IPS-15b (cell line): ENCODE measurements around the gene POC1B.

Experiments used
- H3K27me3 ChIP-seq: one replicate; pipeline ENCODE4 v1.6.1; 2013; ENCODE audit warnings: low read length; ENCODE audit not compliant: control insufficient read depth, insufficient read depth
- H3K36me3 ChIP-seq: one replicate; pipeline ENCODE4 v1.6.1; 2013; ENCODE audit warnings: low read length; ENCODE audit not compliant: control insufficient read depth, insufficient read depth
- H3K4me1 ChIP-seq: one replicate; pipeline ENCODE4 v1.6.1; 2013; ENCODE audit warnings: mild to moderate bottlenecking, low read length; ENCODE audit not compliant: control insufficient read depth, insufficient read depth
- H3K4me3 ChIP-seq: one replicate; pipeline ENCODE4 v1.5.1; 2013; ENCODE audit warnings: low read depth, low read length
- H3K9ac ChIP-seq: one replicate; pipeline ENCODE4 v1.6.1; 2013; ENCODE audit warnings: low read depth, mild to moderate bottlenecking, low read length
- H3K9me3 ChIP-seq: one replicate; pipeline ENCODE4 v1.6.1; 2013; ENCODE audit warnings: mild to moderate bottlenecking, low read length; ENCODE audit not compliant: control insufficient read depth, insufficient read depth

POC1B gene

GRCh38 chr12:89401433-89402058 lies 124.3 kb downstream of the POC1B start:
- Histone ChIP-seq H3K4me1 (no peaks in the 10 kb centered on the region), H3K27me3 (no peaks in the 10 kb centered on the region), H3K9ac (no peak overlapping the region), H3K9me3 (no peaks in the 10 kb centered on the region), H3K4me3 (no peak overlapping the region), H3K36me3 (no peaks in the 10 kb centered on the region)

DNA sequence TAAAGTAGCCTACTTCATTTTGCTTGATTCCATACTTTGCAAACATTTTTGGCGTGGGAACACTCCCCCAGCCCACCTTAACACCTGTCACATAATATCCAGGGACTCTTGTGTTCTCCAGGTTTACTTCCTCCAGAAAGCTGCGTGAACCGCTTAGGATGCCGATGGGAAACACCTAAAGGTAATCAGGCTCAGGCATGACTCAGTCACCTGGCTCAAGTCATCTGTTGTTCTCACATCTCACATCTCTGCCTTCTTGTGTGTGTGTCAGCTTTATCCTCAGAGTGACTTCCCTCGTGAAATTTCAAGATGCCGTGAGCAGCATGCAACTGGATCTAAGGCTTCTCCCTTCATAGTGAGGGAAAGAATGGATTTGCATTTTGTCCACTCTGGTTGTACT lies 125.4 kb downstream of the POC1B start:
- Histone ChIP-seq H3K4me3 (no peak overlapping the region), H3K9me3 (no peaks in the 10 kb centered on the region), H3K27me3 (no peaks in the 10 kb centered on the region), H3K9ac (no peak overlapping the region), H3K36me3 (no peaks in the 10 kb centered on the region), H3K4me1 (no peaks in the 10 kb centered on the region)

DNA sequence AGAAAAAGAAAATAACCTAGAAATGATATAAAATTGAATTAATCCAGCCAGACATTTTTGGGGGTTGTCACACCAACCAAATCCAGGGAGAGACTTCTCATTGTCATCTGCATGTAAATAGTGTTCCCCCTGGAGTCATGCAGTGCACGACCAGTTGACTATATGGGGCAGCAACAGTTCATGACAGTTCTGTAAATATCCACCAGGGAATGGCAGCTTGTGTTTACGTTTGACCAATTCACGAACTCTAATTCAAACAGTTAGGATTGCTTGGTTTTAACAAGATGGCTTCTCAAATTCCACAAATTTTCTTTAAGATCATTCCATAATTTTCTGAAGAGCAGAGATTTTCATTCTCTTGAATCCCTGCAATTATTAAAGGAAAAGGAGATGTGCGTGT lies 130.1 kb downstream of the POC1B start:
- H3K27me3 ChIP-seq, result no peaks in the 10 kb centered on the region
- H3K9ac ChIP-seq, result no peak overlapping the region
- H3K4me3 ChIP-seq, result no peak overlapping the region
- H3K36me3 ChIP-seq, result no peaks in the 10 kb centered on the region
- no peaks in the 10 kb centered on the region for H3K9me3 ChIP-seq
- H3K4me1 ChIP-seq, result no peaks in the 10 kb centered on the region

DNA sequence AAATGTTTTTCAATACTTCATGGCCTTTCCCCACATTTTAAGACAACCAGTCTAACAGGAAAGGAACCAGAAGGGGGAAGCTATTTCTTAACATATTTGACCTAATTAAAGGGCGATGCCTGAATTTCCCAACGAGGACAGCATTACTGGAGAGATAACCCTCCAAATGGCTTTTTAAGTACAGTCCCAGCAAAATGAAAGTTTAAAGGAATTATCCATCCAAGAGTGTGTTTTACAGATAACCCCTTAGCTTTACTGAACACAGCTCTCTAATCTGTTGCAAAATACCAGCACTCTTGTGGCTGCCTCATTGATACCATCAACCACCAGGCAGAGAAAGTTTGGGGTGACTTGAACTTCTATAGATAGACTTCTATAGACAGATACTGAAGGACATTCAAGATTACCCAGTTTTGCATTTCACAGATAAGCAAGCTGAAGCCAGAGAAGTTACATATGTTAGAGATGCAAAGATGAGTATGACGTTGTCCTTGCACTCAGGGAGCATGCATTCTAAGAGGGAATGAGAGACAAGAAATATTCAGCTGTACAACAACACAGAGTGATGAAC lies 132.2 kb downstream of the POC1B start:
- H3K27me3 ChIP-seq, result no peaks in the 10 kb centered on the region
- H3K4me1 ChIP-seq, result no peaks in the 10 kb centered on the region
- H3K9ac ChIP-seq, result no peak overlapping the region
- H3K9me3 ChIP-seq, result no peaks in the 10 kb centered on the region
- no peak overlapping the region for H3K4me3 ChIP-seq
- H3K36me3 ChIP-seq, result no peaks in the 10 kb centered on the region

- Histone ChIP-seq H3K4me1 (no peaks in the 10 kb centered on the region), H3K9me3 (no peaks in the 10 kb centered on the region), H3K4me3 (no peak overlapping the region), H3K9ac (no peak overlapping the region), H3K27me3 (no peaks in the 10 kb centered on the region), H3K36me3 (no peaks in the 10 kb centered on the region)
Measured at GRCh38 chr12:89392391-89392790, 133.5 kb downstream of the POC1B start.

DNA sequence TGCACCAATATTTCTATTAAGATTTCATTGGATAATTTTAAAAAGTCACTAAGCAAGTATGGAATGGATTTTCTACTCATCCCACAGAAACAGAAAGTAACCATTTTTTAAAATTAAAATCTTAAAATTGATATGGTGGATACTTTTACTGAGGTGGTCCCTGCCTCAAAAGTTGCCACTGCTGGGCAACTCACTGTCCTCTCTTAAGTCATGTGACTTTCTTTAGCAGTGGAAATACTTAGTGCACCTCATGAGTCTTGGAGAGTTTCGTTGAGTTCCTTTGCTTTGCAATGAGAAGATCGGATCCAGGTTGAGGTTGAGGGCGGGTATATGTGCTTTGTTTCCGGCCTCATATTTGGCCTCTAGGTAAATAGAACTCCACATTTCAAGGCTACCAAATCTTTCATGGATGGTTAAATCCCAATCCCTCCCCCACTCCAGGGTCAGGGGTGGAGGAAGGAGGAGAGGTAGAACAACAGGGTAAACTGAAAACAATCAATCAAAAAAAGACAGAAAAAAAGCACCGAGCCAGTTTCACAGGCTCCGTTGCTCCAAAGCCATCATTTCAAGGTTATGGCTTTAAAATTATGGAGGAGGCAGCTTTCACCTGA lies 134.0 kb downstream of the POC1B start:
- no peaks in the 10 kb centered on the region for H3K36me3 ChIP-seq
- H3K4me1 ChIP-seq, result no peaks in the 10 kb centered on the region

DNA sequence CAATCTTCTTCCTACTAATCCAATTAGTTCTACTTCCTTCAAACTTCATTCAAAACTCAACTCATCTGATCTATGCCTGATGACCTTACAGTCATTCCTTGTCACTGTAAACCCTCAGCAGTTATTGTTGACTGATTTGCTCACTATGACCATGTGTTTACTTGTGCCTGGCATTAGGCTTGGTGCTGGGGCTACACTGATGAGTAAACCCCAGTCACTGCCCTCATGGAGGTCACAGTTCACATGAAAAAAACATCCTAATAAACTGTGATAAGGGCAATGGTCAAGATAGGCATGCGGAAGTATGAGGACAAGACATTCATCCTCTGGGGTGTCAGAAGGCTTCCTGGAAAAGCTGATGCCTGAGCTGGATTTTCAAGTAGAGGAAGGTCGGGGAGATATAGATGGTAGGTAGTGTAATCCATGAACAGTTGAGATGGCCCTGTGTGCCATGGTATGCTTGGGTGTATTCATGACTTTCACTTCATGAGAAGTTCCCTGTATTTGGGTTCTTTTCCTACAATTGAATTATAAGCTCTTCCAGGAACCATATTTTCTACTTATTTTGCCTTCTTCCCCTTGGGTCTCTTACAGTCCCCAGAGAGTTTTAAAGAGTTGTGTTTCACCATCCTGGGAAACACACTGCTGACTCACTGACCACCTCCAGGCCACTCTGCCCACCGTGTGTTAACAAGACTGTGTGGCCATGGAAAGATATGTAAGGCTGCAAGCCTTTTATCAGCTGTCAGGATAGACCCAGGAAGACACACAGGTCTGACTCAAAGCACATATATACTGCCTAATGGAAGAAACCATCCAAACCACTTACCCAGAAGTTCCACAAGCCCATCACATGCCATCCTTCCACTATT lies 134.8 kb downstream of the POC1B start:
- Histone ChIP-seq H3K9ac (no peak overlapping the region), H3K4me3 (no peak overlapping the region), H3K36me3 (no peaks in the 10 kb centered on the region), H3K4me1 (peaks cover 3% of the 10 kb centered on the region), H3K9me3 (no peaks in the 10 kb centered on the region), H3K27me3 (no peaks in the 10 kb centered on the region)

More for the DNA sequence above, 134.0 kb downstream of the POC1B start:
- no peak overlapping the region for H3K4me3 ChIP-seq
- H3K27me3 ChIP-seq, result no peaks in the 10 kb centered on the region
- no peak overlapping the region for H3K9ac ChIP-seq
- no peaks in the 10 kb centered on the region for H3K9me3 ChIP-seq

- H3K4me1 ChIP-seq, result peaks cover 3% of the 10 kb centered on the region
- H3K27me3 ChIP-seq, result no peaks in the 10 kb centered on the region
- H3K9me3 ChIP-seq, result no peaks in the 10 kb centered on the region
- H3K36me3 ChIP-seq, result no peaks in the 10 kb centered on the region
- H3K9ac ChIP-seq, result no peak overlapping the region
- H3K4me3 ChIP-seq, result no peak overlapping the region
Measured at GRCh38 chr12:89389755-89390661, 135.8 kb downstream of the POC1B start.

DNA sequence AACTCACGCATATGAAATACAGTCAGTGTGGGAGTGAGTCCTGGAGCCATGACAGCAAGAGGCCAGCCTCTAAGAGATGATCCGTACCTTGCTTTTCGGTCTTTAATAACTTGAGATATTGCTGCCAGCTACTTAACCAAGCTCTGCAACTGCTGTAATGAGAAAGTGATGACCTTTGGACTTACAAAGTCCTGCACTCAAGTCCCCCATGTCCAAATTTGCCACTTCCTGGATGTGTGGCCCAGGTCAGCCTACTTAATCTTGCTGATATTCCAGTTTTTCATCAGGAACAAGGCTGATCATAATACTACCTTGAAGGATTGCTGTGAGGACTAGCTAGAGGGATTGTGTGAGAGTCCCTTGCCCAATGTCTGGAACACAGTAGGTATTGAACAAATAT lies 139.7 kb downstream of the POC1B start:
- Histone ChIP-seq H3K36me3 (no peaks in the 10 kb centered on the region), H3K9me3 (no peaks in the 10 kb centered on the region), H3K27me3 (no peaks in the 10 kb centered on the region), H3K4me3 (no peak overlapping the region), H3K4me1 (peaks cover 15% of the 10 kb centered on the region), H3K9ac (no peak overlapping the region)

GRCh38 chr12:89384807-89385206 lies 141.0 kb downstream of the POC1B start:
- Histone ChIP-seq H3K9me3 (no peaks in the 10 kb centered on the region), H3K27me3 (no peaks in the 10 kb centered on the region), H3K4me1 (peaks cover 15% of the 10 kb centered on the region), H3K36me3 (no peaks in the 10 kb centered on the region), H3K4me3 (no peak overlapping the region), H3K9ac (no peak overlapping the region)
